BLaER1 treated with 17β-estradiol and CSF1 and Interleukin-3, amounts not matched to agents 10 nM and 100 nM (cell line): ENCODE results near the gene PMEPA1.
A peak's percentile ranks its signal among the peaks of the same experiment; 100 is the strongest.

Experiments
- H3K27ac ChIP-seq, 11 experiments: shearing (Covaris generic); formaldehyde crosslinking; 2 replicates each; pipeline ENCODE4 v1.8.1; 2022
- H3K27me3 ChIP-seq, 11 experiments: shearing (Covaris generic); formaldehyde crosslinking; 2 replicates each; pipeline ENCODE4 v1.8.1; 2022
- H3K36me3 ChIP-seq, 11 experiments: shearing (Covaris generic); formaldehyde crosslinking; 2 replicates each; pipeline ENCODE4 v1.8.1; 2022
- H3K4me1 ChIP-seq, 10 experiments: shearing (Covaris generic); formaldehyde crosslinking; 2 replicates each; pipeline ENCODE4 v1.8.1; 2022
- H3K4me2 ChIP-seq, 11 experiments: shearing (Covaris generic); formaldehyde crosslinking; 2 replicates each; pipeline ENCODE4 v1.8.1; 2022
- H3K4me3 ChIP-seq, 10 experiments: shearing (Covaris generic); formaldehyde crosslinking; 2 replicates each; pipeline ENCODE4 v1.8.1; 2022
- H3K9ac ChIP-seq, 11 experiments: shearing (Covaris generic); formaldehyde crosslinking; 2 replicates each; pipeline ENCODE4 v1.8.1; 2022
- H3K9me3 ChIP-seq, 11 experiments: shearing (Covaris generic); formaldehyde crosslinking; replicated peaks in 1 of 11; 2 replicates each; pipeline ENCODE4 v1.8.1; 2022
- H4K20me1 ChIP-seq, 11 experiments: shearing (Covaris generic); formaldehyde crosslinking; 2 replicates each; pipeline ENCODE4 v1.8.1; 2022
- Cebpa-rat ChIP-seq, 11 experiments: shearing (Covaris generic); IDR thresholded peaks; 2 replicates each; pipeline ENCODE4 v1.8.1; 2022

PMEPA1 gene

DNA sequence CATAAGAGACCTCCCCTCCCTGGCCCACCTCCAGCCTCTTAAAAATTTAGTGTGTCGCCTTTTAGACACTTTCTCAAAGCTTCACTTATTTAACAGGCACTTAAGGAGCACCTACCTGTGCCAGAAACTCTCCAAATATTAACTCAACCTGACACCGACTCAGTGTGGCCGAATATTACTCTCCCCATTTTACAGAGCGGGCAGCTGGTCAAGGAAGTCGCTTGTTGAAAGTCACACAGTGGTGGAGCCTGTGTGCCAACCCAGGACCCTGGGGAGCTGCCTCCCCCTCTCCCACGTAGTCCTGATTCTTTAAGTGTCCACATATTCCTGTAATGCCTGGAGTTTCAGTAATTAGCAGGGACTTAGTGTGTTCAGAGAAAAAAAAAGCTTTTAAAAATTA is 1.0 kb upstream of the PMEPA1 start:
- TF ChIP-seq Cebpa-rat (IDR thresholded peaks at IDR 0.05): no peak
- H3K9me3 ChIP-seq: no peaks in the 10 kb centered on the region
- H3K4me1 ChIP-seq: peaks cover 31 to 60% (median 51%) of the 10 kb centered on the region in 10 experiments
- no peaks in the 10 kb centered on the region for H3K36me3 ChIP-seq
- peak overlapping the region in 10 of 11 experiments; percentile 75 to 89 (median 84); a peak in 21 of 22 replicates for H3K27ac ChIP-seq
- peak overlapping the region; percentile 81 to 97 (median 88) for H3K4me2 ChIP-seq
- peak overlapping the region; percentile 75 to 90 (median 83) for H3K4me3 ChIP-seq
- peak overlapping the region; percentile 78 to 93 (median 84); a peak in 20 of 22 replicates for H3K9ac ChIP-seq
- peaks cover 0 to 42% (median 31%) of the 10 kb centered on the region in 11 experiments; a peak in 20 of 22 replicates for H4K20me1 ChIP-seq
- H3K27me3 ChIP-seq: peaks cover 0 to 39% (median 0%) of the 10 kb centered on the region in 11 experiments; a peak in 8 of 22 replicates

DNA sequence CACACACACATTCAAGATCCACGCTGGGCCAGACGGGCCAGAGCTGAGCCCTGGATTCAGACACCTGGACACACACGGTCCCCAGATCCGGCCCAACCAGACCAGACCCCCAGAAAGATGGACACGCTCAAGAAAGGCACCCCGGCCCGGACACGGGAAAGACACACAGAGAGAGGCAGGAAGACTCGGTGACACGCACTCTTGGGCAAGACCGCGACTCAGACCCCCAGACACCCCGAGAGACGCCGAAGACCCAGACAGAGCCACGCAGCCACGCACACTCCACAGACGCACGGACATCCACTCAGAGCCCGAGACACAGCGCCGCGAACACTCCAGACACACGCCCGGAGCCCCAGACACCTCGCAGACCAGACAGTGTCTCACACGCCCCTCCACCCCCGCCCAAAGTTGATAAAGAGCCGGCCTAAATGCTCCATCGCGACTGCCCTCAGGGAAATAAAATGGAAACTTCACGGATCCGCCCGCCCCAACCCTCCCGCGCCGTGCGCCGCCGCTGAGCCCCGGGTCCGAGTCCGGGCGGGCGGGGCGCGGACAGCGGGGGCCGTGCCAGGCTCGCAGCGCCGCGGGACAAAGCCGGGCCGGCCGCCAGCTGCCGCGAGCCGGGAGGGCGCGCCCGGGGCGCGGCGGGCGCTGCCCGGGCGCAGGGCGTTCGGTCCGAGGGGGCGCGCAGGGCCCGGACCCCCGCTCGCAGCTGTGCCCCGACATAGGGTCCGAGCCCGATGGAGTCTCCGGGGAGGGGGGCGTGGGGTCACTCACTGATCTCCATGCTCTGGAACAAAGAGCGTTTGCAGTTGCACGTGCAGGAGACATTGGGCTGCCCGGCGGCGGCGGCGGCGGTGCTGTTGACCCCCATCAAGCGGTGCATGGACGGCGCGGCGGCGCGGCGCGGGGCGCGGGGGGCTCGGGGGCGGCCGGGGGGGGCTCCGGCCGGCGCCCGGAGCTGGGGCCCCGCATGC is 831 bp downstream of the PMEPA1 start:
- peak overlapping the region; percentile 81 to 98 (median 91) for H3K4me2 ChIP-seq
- peaks cover 31 to 76% (median 66%) of the 10 kb centered on the region in 10 experiments for H3K4me1 ChIP-seq
- peak overlapping the region; percentile 75 to 90 (median 83) for H3K4me3 ChIP-seq

DNA sequence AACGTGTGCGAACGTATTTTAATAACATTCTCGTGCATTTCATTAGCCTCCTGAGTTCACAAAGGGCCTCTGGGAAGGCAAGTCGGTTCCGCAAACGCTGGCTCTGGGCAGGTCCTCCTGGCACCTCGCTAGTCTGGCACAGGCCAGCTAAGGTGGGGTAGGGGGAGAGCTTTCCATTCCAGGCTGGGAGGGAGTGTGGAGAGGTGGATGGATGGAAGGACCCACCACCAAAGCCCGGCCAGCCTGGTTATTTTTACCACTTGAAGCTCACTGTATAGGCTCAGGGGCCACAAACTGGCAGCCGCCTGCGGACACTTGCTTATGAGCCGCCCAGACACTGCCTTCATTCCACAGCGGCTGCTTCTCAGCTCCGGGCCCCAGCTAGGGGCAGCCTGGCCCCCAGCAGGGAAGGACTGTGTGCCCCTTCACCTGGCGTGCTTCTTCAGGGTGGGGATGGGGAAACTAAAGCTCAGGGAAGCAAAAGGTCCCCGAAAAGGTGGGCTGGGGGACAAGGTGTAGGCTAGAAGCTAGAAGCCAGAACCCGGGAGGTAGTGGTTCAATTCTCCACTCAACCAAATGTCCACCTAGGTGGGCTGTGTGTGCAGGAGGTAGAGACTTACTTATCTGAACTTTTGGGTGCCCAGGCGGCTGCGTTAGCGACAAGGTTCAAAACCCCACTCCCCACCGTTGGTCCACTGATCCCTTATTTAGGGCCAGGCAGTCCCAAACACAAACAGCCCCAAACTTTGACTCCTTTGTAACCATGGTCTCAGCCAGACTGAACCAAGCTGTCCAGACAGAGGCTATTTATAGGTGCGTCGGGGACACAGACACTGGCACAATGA is 1.7 kb downstream of the PMEPA1 start:
- H3K4me1 ChIP-seq: peaks cover 35 to 78% (median 75%) of the 10 kb centered on the region in 10 experiments
- peak overlapping the region in 8 of 11 experiments; percentile 78 to 93 (median 87); a peak in 17 of 22 replicates for H3K9ac ChIP-seq
- H4K20me1 ChIP-seq: peaks cover 4 to 63% (median 59%) of the 10 kb centered on the region in 11 experiments; a peak in 20 of 22 replicates
- H3K9me3 ChIP-seq: no peaks in the 10 kb centered on the region
- H3K36me3 ChIP-seq: peaks cover 0 to 3% (median 0%) of the 10 kb centered on the region in 11 experiments; a peak in 2 of 22 replicates
- peaks cover 0 to 63% (median 0%) of the 10 kb centered on the region in 11 experiments; a peak in 8 of 22 replicates for H3K27me3 ChIP-seq
- peak overlapping the region in 8 of 11 experiments; percentile 16 to 89 (median 84); a peak in 11 of 22 replicates for H3K27ac ChIP-seq
- peak overlapping the region; percentile 81 to 98 (median 91) for H3K4me2 ChIP-seq
- no peak for TF ChIP-seq Cebpa-rat (IDR thresholded peaks at IDR 0.05)
- H3K4me3 ChIP-seq: peak overlapping the region in 9 of 10 experiments; percentile 76 to 90 (median 84); a peak in 17 of 20 replicates

More for the DNA sequence above, 831 bp downstream of the PMEPA1 start:
- Histone ChIP-seq H4K20me1 (peaks cover 4 to 60% (median 50%) of the 10 kb centered on the region in 11 experiments; a peak in 20 of 22 replicates), H3K27me3 (peaks cover 0 to 58% (median 0%) of the 10 kb centered on the region in 11 experiments; a peak in 8 of 22 replicates), H3K27ac (peak overlapping the region in 9 of 11 experiments; percentile 75 to 89 (median 84); a peak in 18 of 22 replicates), H3K36me3 (peaks cover 0 to 3% (median 0%) of the 10 kb centered on the region in 11 experiments; a peak in 2 of 22 replicates), H3K9ac (peak overlapping the region; percentile 78 to 93 (median 84); a peak in 21 of 22 replicates), H3K9me3 (no peaks in the 10 kb centered on the region)
- TF ChIP-seq Cebpa-rat (IDR thresholded peaks at IDR 0.05): no peak

DNA sequence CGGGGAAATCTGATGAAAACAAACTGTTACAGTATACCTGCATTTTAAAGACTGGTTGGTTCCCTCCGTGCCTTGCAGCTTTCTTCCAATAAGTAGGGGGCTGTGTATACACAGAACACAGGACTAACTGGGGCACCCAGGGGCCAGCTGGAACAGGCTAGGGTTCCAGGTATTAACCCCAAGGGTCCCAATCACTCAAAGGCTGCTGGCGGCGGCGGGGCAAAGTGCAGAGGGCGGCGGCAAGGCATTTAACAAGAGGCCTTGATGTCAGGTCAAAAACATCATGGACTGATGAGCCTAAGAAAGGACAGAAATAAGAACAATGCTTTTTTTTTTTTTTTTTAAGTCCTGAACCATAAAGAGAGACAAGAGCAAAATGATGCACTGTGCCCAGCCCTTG is 2.5 kb downstream of the PMEPA1 start:
- peak overlapping the region; percentile 5 to 98 (median 91); a peak in 20 of 22 replicates for H3K4me2 ChIP-seq

DNA sequence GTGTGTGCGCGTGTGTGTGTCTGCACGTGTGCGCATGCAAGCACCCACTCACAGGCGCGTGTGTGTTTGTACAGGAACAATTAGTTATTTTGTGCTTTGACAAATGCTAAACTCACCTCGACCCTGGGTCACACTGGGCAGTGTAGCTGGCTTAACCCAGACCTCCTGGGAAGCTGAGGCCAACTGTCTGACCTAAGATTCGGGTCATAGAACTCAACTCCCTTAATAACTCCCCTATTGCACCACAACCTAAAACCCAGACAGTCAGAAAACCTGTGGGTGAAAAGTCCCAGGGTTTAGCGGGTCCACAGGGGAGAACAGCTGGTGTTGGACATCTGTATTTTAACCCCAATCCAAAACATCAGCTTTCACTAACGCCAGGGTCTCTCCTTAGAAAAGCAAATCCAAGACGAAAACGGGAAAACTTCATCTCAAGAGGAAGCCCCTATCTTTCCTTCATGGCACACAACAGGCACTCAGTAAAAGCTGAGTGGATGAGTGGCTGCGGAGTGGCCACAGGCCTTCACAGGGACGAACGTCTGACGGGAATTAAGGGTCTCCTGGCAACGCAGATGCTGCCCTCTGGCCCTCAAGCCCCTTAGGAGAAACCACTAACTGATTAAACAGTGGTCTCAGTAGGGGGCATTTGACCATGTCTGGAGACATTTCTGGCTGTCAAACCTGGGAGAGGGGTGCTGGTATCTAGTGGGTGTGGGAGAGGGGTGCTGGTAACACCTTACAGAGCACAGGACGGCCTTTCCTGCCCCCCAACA is 4.5 kb downstream of the PMEPA1 start:
- peaks cover 29 to 85% (median 85%) of the 10 kb centered on the region in 10 experiments for H3K4me1 ChIP-seq
- peaks cover 4 to 90% (median 83%) of the 10 kb centered on the region in 11 experiments; a peak in 20 of 22 replicates for H4K20me1 ChIP-seq
- peaks cover 0 to 85% (median 0%) of the 10 kb centered on the region in 11 experiments; a peak in 8 of 22 replicates for H3K27me3 ChIP-seq
- H3K36me3 ChIP-seq: peaks cover 0 to 3% (median 0%) of the 10 kb centered on the region in 11 experiments; a peak in 2 of 22 replicates
- peak overlapping the region in 6 of 11 experiments; percentile 4 to 93 (median 67); a peak in 8 of 22 replicates for H3K9ac ChIP-seq
- peak overlapping the region in 9 of 11 experiments; percentile 81 to 98 (median 92); a peak in 18 of 22 replicates for H3K4me2 ChIP-seq
- H3K4me3 ChIP-seq: peak overlapping the region in 1 of 10 experiments; percentile 12; a peak in 3 of 20 replicates
- no peaks in the 10 kb centered on the region for H3K9me3 ChIP-seq
- H3K27ac ChIP-seq: peak overlapping the region in 3 of 11 experiments; percentile 49 to 89 (median 60); a peak in 5 of 22 replicates
- no peak for TF ChIP-seq Cebpa-rat (IDR thresholded peaks at IDR 0.05)

More for the DNA sequence above, 2.5 kb downstream of the PMEPA1 start:
- peaks cover 4 to 70% (median 66%) of the 10 kb centered on the region in 11 experiments; a peak in 20 of 22 replicates for H4K20me1 ChIP-seq
- peaks cover 0 to 3% (median 0%) of the 10 kb centered on the region in 11 experiments; a peak in 2 of 22 replicates for H3K36me3 ChIP-seq
- no peaks in the 10 kb centered on the region for H3K9me3 ChIP-seq
- H3K4me1 ChIP-seq: peaks cover 39 to 85% (median 82%) of the 10 kb centered on the region in 10 experiments
- H3K27ac ChIP-seq: peak overlapping the region in 4 of 11 experiments; percentile 84 to 89 (median 86); a peak in 6 of 22 replicates
- no peak for TF ChIP-seq Cebpa-rat (IDR thresholded peaks at IDR 0.05)
- H3K9ac ChIP-seq: peak overlapping the region in 6 of 11 experiments; percentile 78 to 93 (median 88); a peak in 11 of 22 replicates
- peak overlapping the region in 5 of 10 experiments; percentile 76 to 89 (median 87); a peak in 9 of 20 replicates for H3K4me3 ChIP-seq
- H3K27me3 ChIP-seq: peaks cover 0 to 70% (median 0%) of the 10 kb centered on the region in 11 experiments; a peak in 8 of 22 replicates

DNA sequence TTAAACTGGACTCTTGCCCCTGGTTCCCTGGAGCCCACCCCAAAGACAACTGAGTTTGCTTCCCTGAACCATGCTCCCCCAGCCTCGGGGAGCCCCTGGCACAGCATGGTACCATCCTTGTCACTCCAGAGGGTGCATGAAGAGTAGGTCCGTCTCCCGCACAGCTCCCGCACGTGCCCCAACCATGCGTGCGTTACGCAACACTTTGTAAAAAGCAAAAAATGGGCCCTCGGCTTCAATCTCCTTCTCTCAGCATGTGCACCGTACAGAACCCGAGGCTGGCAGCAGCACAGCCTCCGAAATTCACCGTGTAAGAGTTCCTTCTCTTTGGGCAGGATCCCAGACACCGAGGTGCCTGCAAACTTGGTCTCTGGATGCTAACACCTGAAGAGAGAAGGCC is 5.6 kb downstream of the PMEPA1 start:
- TF ChIP-seq Cebpa-rat (IDR thresholded peaks at IDR 0.05): peak in 9 of 11 experiments; percentile 22 to 90 (median 56); a peak in 13 of 22 replicates
- no peak overlapping the region for H3K4me3 ChIP-seq
- peaks cover 4 to 100% (median 94%) of the 10 kb centered on the region in 11 experiments; a peak in 20 of 22 replicates for H4K20me1 ChIP-seq
- peak overlapping the region in 4 of 11 experiments; percentile 16 to 93 (median 88); a peak in 5 of 22 replicates for H3K9ac ChIP-seq
- peaks cover 40 to 96% (median 95%) of the 10 kb centered on the region in 10 experiments for H3K4me1 ChIP-seq
- H3K9me3 ChIP-seq: no peaks in the 10 kb centered on the region
- peak overlapping the region in 9 of 11 experiments; percentile 81 to 98 (median 92); a peak in 17 of 22 replicates for H3K4me2 ChIP-seq
- H3K36me3 ChIP-seq: peaks cover 0 to 3% (median 0%) of the 10 kb centered on the region in 11 experiments; a peak in 2 of 22 replicates
- H3K27ac ChIP-seq: peak overlapping the region in 4 of 11 experiments; percentile 47 to 89 (median 54); a peak in 5 of 22 replicates
- H3K27me3 ChIP-seq: peaks cover 0 to 90% (median 0%) of the 10 kb centered on the region in 11 experiments; a peak in 8 of 22 replicates
